HCT116 (cell line): ENCODE results near the gene PELI1. TPM values are rescaled to one million over a fixed set of nuclear protein-coding genes. Genes with fewer than 3 reads are reported as not detected.
A peak's percentile ranks its signal among the peaks of the same experiment; 100 is the strongest.

Source experiments
- ATAC-seq: fragments of 200-7000 bp; cut with Tn5 transposase; 2 replicates; pipeline ENCODE4 v1.9.1; 2020; ENCODE audit warnings: mild to moderate bottlenecking, moderate library complexity
- BruUV-seq: library from RNA; stranded (reverse); fragments of 400-500 nt; replicated peaks from 2 replicates; lab custom pipeline; 2021; lab: Mats Ljungman, UMichigan
- CTCF ChIA-PET: fragments of 300-600 bp; sonication (Branson Sonifier 250); formaldehyde crosslinking; loops from one replicate; lab custom pipeline; 2021; ENCODE audit warnings: antibody characterized with exemption; lab: Charles Lee
- POLR2A ChIA-PET: fragments of 300-600, 350-600 bp; sonication (Branson Sonifier 250); formaldehyde crosslinking; loops from one replicate; lab custom pipeline; 2021; ENCODE audit warnings: antibody characterized with exemption; lab: Charles Lee
- RAD21 ChIA-PET, 2 experiments: fragments of 300-600 bp; sonication (Branson Sonifier 250); formaldehyde crosslinking; loops; one replicate each; lab custom pipeline; 2023; ENCODE audit warnings: low total read pairs in 2 of 2; ENCODE audit not compliant: uncharacterized antibody in 2 of 2, unreplicated experiment in 2 of 2, low non-redundant PET in 1 of 2; lab: Charles Lee
- DNase-seq: peaks from one replicate; pipeline ENCODE4 v3.0.0-alpha.2; 2010; ENCODE audit warnings: low read depth, low spot score
- H2AFZ ChIP-seq: fragments of 200-600 bp; shearing (Covaris generic), sonication (generic); 2 replicates; pipeline ENCODE4 v1.6.1; 2017; ENCODE audit warnings: low read depth, mixed run types, mixed read lengths, antibody characterized with exemption, low read length; ENCODE audit not compliant: poor library complexity, severe bottlenecking
- H3K27ac ChIP-seq: 2 replicates; pipeline ENCODE4 v1.5.1; 2012; ENCODE audit warnings: low read depth, low read length
- H3K27me3 ChIP-seq: fragments of 200-600 bp; sonication (generic); 2 replicates; pipeline ENCODE4 v1.6.1; 2016; ENCODE audit warnings: mixed run types, low read length, mixed read lengths; ENCODE audit not compliant: insufficient read depth
- H3K36me3 ChIP-seq, 2 experiments: fragments of 200-500 bp in 1 of 2; fragments of 200-600 bp in 1 of 2; sonication (Bioruptor generic) in 1 of 2; sonication (generic) in 1 of 2; 2 replicates each; pipeline versions ENCODE4 v1.5.1 to v1.6.1; 2014 to 2016; ENCODE audit warnings: low read length in 2 of 2, inconsistent platforms in 1 of 2, mixed read lengths in 1 of 2, mixed run types in 1 of 2; ENCODE audit not compliant: insufficient read depth in 2 of 2, control insufficient read depth in 1 of 2
- H3K4me1 ChIP-seq, 2 experiments: fragments of 200-600 bp in 1 of 2; sonication (generic) in 1 of 2; 2 replicates each; pipeline versions ENCODE4 v1.5.1 to v1.6.1; 2012 to 2017; ENCODE audit warnings: low read length in 2 of 2, inconsistent platforms in 1 of 2, mild to moderate bottlenecking in 1 of 2, mixed read lengths in 1 of 2, mixed run types in 1 of 2, moderate library complexity in 1 of 2; ENCODE audit not compliant: insufficient read depth in 2 of 2, control insufficient read depth in 1 of 2
- H3K4me2 ChIP-seq: fragments of 200-600 bp; sonication (generic); 2 replicates; pipeline ENCODE4 v1.6.1; 2017; ENCODE audit warnings: mixed run types, low read length, mixed read lengths
- H3K4me3 ChIP-seq, 2 experiments: fragments of 200-600 bp in 1 of 2; sonication (generic) in 1 of 2; replicated peaks in 1 of 2; 2 replicates each; pipeline ENCODE4 v1.5.1; 2011 to 2016; ENCODE audit warnings: low read length in 2 of 2, control low read depth in 1 of 2, low read depth in 1 of 2, mild to moderate bottlenecking in 1 of 2, mixed read lengths in 1 of 2, mixed run types in 1 of 2
- H3K79me2 ChIP-seq: fragments of 200-600 bp; sonication (generic); 2 replicates; pipeline ENCODE4 v1.6.1; 2017; ENCODE audit warnings: mild to moderate bottlenecking, mixed run types, low read length, moderate library complexity, mixed read lengths; ENCODE audit not compliant: insufficient read depth
- H3K9ac ChIP-seq: fragments of 200-600 bp; sonication (generic); 2 replicates; pipeline ENCODE4 v1.6.1; 2016; ENCODE audit warnings: low read length, mixed read lengths
- H3K9me2 ChIP-seq: fragments of 200-600 bp; sonication (generic), shearing (Covaris generic); 2 replicates; pipeline ENCODE4 v1.6.1; 2017; ENCODE audit warnings: mixed run types, mild to moderate bottlenecking, moderate library complexity; ENCODE audit not compliant: insufficient read depth
- H3K9me3 ChIP-seq, 2 experiments: fragments of 200-500 bp in 1 of 2; fragments of 200-600 bp in 1 of 2; sonication (Bioruptor generic) in 1 of 2; sonication (generic) in 1 of 2; 2 replicates each; pipeline ENCODE4 v1.6.1; 2014 to 2017; ENCODE audit warnings: low read length in 2 of 2, mixed read lengths in 2 of 2, inconsistent platforms in 1 of 2, low read depth in 1 of 2, mild to moderate bottlenecking in 1 of 2, mixed run types in 1 of 2, moderate library complexity in 1 of 2; ENCODE audit not compliant: control insufficient read depth in 1 of 2, insufficient read depth in 1 of 2
- H4K20me1 ChIP-seq: fragments of 200-600 bp; sonication (generic), shearing (Covaris generic); 2 replicates; pipeline ENCODE4 v1.6.1; 2017; ENCODE audit warnings: mixed run types, mild to moderate bottlenecking, moderate library complexity; ENCODE audit not compliant: insufficient read depth
- CEBPB ChIP-seq: IDR thresholded peaks from 2 replicates; pipeline ENCODE4 v1.6.1; 2012; ENCODE audit warnings: low read depth
- CTCF ChIP-seq, 3 experiments: fragments of 200-600 bp in 1 of 3; sonication (generic) in 1 of 3; IDR thresholded peaks in 2 of 3; conservative IDR thresholded peaks in 1 of 3; 2 replicates each; pipeline ENCODE4 v1.5.1; 2012 to 2017; ENCODE audit warnings: low read depth in 2 of 3, low read length in 2 of 3, antibody characterized with exemption in 1 of 3, borderline replicate concordance in 1 of 3, control low read depth in 1 of 3, mild to moderate bottlenecking in 1 of 3, mixed read lengths in 1 of 3, mixed run types in 1 of 3, moderate library complexity in 1 of 3; ENCODE audit not compliant: insufficient read depth in 1 of 3
- EGR1 ChIP-seq: IDR thresholded peaks from 2 replicates; pipeline ENCODE4 v1.6.1; 2012; ENCODE audit warnings: low read depth
- EZH2 ChIP-seq: fragments of 200-600 bp; sonication (generic); IDR thresholded peaks from 2 replicates; pipeline ENCODE4 v1.6.1; 2017; ENCODE audit warnings: antibody characterized with exemption, mixed run types
- EZH2phosphoT487 ChIP-seq: fragments of 200-600 bp; IDR thresholded peaks from 2 replicates; pipeline ENCODE4 v1.6.1; 2018; ENCODE audit warnings: antibody characterized with exemption, borderline replicate concordance
- FOSL1 ChIP-seq: IDR thresholded peaks from 2 replicates; pipeline ENCODE4 v1.6.1; 2012; ENCODE audit warnings: low read depth
- JUND ChIP-seq: IDR thresholded peaks from 2 replicates; pipeline ENCODE4 v1.6.1; 2012
- POLR2A ChIP-seq: IDR thresholded peaks from 2 replicates; pipeline ENCODE4 v1.7.0; 2011; ENCODE audit warnings: borderline replicate concordance; ENCODE audit not compliant: insufficient read depth, insufficient read length; ENCODE audit errors: extremely low read depth
- POLR2AphosphoS5 ChIP-seq: IDR thresholded peaks from 2 replicates; pipeline ENCODE4 v1.6.1; 2011; ENCODE audit warnings: mild to moderate bottlenecking, low read depth, low read length, moderate library complexity
- RAD21 ChIP-seq: IDR thresholded peaks from 2 replicates; pipeline ENCODE4 v1.6.1; 2012; ENCODE audit warnings: low read depth, mild to moderate bottlenecking
- SIN3A ChIP-seq: IDR thresholded peaks from 2 replicates; pipeline ENCODE4 v1.6.1; 2012; ENCODE audit warnings: low read depth
- TCF7L2 ChIP-seq: IDR thresholded peaks from 2 replicates; pipeline ENCODE4 v1.7.0; 2011; ENCODE audit warnings: borderline replicate concordance, inconsistent platforms; ENCODE audit not compliant: insufficient read depth, insufficient read length; ENCODE audit errors: extremely low read depth
- YY1 ChIP-seq: IDR thresholded peaks from 2 replicates; pipeline ENCODE4 v1.6.1; 2011; ENCODE audit warnings: low read length, low read depth, moderate library complexity, mild to moderate bottlenecking; ENCODE audit not compliant: insufficient replicate concordance; ENCODE audit errors: extremely low read depth
- ZFX ChIP-seq: fragments of 450-650 bp; IDR thresholded peaks from 2 replicates; pipeline ENCODE4 v1.6.1; 2017
- intact Hi-C: fragments of 100-400 bp; cut with micrococcal nuclease; formaldehyde crosslinking; loops from 2 replicates; pipeline ENCODE4 v1.10.0; 2022
- total RNA-seq: library from RNA; stranded (reverse); gene quantifications from one replicate; pipeline ENCODE4 v1.2.1, GENCODE V29; 2021; ENCODE audit not compliant: unreplicated experiment
- TF ChIP-seq, protein P1 (sequence below): IDR thresholded peaks from 2 replicates; pipeline ENCODE4 v1.6.1; 2011; ENCODE audit warnings: mild to moderate bottlenecking, low read length, moderate library complexity; ENCODE audit not compliant: insufficient replicate concordance; ENCODE audit errors: extremely low read depth

PELI1 gene
- total RNA-seq, 1 experiment from 2014 or later, result 7.9 TPM

- Histone ChIP-seq H3K27me3 (no peaks in the 10 kb centered on the region), H3K4me1 (peaks cover 0 to 14% of the 10 kb centered on the region in 2 experiments), H3K9ac (no peak overlapping the region), H4K20me1 (no peaks in the 10 kb centered on the region), H3K4me3 (peak overlapping the region in 1 of 2 experiments; percentile 74; a peak in 1 of 4 replicates), H3K79me2 (peaks cover 3% of the 10 kb centered on the region; the same call in 1 of the 2 replicates), H3K4me2 (peak overlapping the region; percentile 90), H3K9me2 (no peaks in the 10 kb centered on the region), H3K36me3 (no peaks in the 10 kb centered on the region), H3K9me3 (no peaks in the 10 kb centered on the region), H2AFZ (no peak overlapping the region), H3K27ac (no peak overlapping the region)
- CTCF ChIA-PET, result no interaction called here
- intact Hi-C loops, result no loop called here
- ATAC-seq (no peak), DNase-seq (no peak)
- POLR2A ChIA-PET, result no interaction called here
- RAD21 ChIA-PET, result no interaction called here
- TF ChIP-seq YY1 (no peak), CEBPB (no peak), ZFX (no peak), POLR2AphosphoS5 (no peak), EZH2 (no peak), FOSL1 (no peak), CTCF (IDR thresholded peaks at IDR 0.05 in 2 of 3, conservative IDR thresholded peaks at IDR 0.05 in 1 of 3; ENCODE audit: borderline replicate concordance in 1 of 3, insufficient read depth in 1 of 3, low read depth in 2 of 3, low read length in 2 of 3) (no peak), SIN3A (no peak), POLR2A (no peak), JUND (no peak), RAD21 (no peak), EGR1 (no peak), TCF7L2 (no peak), EZH2phosphoT487 (no peak)
- TF ChIP-seq, protein P1, sequence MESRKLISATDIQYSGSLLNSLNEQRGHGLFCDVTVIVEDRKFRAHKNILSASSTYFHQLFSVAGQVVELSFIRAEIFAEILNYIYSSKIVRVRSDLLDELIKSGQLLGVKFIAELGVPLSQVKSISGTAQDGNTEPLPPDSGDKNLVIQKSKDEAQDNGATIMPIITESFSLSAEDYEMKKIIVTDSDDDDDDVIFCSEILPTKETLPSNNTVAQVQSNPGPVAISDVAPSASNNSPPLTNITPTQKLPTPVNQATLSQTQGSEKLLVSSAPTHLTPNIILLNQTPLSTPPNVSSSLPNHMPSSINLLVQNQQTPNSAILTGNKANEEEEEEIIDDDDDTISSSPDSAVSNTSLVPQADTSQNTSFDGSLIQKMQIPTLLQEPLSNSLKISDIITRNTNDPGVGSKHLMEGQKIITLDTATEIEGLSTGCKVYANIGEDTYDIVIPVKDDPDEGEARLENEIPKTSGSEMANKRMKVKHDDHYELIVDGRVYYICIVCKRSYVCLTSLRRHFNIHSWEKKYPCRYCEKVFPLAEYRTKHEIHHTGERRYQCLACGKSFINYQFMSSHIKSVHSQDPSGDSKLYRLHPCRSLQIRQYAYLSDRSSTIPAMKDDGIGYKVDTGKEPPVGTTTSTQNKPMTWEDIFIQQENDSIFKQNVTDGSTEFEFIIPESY, result no peak
- no TSS peak for BruUV-seq
Observed at GRCh38 chr2:64145119-64145518, 899 bp upstream of the PELI1 start.
